ENCODE results near the gene QTRT2.

QTRT2 gene

DNA sequence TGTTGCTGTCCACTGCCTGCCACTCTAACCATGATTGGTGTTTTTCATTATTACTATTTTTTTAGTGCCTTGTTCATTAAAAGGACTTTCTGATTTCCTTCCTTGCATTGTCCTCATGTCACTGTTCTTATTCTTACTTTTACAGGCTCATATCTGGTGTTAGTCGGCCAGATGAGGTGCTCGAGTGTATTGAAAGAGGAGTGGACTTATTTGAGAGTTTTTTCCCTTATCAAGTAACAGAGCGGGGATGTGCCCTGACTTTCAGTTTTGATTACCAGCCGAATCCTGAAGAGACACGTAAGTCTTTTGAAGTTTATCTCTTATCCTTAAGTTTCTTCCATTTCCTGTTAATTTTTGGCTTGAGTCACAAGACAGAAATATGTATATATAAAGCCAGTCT is 23.2 kb downstream of the QTRT2 start:
- no peak for DNase-seq (ENCODE audit: low read depth)

DNA sequence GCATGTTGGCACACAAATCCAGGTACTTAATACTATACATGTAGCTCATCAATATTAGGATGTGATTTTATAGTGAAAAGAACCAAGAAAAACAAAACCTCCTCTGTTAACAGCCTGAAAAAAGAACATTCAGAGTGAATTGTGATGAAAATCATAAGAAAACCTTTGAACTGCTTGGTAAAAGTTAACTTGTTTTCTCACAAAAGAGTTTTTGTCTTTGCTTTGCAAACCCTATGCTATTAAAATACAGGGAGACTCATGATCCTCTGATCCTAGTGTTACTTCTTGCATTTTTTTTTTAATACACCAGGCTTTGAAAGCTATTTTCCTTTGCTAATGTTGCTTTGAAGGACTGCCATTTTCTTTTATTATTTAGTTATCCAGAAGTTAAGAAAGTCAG is 23.7 kb downstream of the QTRT2 start:
- DNase-seq (ENCODE audit: low read depth) = no peak

DNA sequence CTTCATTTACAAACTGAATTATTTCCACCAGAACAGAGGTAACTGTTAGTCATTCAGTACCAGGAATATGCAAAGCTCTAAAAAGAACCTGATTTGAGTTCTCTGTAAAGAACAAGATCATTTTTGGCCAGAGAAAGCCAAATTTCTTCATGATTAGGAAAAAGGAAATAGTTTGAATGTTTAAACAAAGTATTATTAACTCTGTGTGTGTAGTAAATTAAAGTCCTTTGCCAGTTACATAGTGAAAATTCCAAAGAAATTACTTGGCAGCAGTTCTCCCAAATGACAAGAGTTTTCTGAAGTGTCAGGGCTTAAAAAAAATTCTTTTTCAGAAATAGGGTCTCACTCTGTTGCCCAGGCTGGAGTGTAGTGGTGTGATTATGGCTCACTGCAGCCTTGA is 24.5 kb downstream of the QTRT2 start:
- DNase-seq (ENCODE audit: low read depth) = no peak

DNA sequence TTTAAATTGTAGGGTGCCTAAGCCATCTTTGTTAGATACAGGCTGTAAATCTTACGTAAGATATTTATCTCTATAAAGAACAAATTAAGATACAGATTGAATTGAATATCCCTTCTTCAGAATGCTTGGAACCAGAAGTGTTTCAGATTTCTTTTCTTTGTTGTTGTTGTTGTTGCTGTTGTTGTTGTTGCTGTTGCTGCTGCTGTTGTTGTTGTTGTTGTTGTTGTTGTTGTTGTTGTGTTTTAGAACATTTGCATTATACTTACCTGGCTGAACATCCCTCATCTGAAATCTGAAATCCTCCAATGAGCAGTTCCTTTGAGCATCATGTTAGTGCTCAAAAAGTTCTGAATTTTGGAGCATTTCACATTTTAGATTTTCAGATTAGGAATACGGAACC is 26.6 kb downstream of the QTRT2 start:
- DNase-seq (ENCODE audit: low read depth) = no peak

DNA sequence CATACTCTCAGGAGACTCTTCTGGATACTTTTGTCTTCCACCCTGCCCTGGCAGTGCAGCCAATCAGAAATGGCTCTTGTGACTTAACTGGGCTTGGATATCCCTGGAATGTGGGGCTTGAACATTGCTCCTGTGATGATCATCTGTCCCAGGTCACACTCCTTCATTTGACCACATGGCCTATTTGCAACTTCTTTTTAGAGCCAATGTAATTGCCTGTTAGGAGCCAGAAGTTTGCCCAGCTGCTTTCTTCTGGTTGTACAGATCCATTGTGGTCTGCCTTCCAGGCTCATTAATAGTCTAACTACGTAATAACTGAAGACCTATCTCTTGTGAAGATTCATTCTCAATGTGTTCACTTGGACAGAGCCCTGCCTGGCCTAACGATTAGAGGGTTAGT is 29.8 kb downstream of the QTRT2 start:
- DNase-seq (ENCODE audit: low read depth) = no peak

DNA sequence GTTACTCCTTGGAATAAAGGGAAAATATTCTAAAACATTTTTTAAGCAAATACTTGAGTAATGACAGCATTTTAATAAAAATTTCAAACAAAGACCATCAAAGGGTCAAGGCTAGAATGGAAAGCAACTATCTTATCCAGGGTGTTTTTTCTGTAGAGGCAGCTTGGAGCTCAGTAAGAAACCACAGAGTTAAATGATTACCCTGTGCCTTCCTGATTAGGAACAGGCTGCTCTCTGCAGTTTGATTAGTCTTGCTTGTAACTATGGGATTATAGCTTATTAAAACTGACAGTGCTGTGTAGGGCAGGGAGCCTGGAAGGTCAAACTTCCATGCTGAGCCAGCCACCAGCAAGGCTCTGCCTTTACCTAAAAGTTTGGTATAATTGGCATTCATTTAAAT is 33.1 kb downstream of the QTRT2 start:
- DNase-seq (ENCODE audit: low read depth) = no peak

DNA sequence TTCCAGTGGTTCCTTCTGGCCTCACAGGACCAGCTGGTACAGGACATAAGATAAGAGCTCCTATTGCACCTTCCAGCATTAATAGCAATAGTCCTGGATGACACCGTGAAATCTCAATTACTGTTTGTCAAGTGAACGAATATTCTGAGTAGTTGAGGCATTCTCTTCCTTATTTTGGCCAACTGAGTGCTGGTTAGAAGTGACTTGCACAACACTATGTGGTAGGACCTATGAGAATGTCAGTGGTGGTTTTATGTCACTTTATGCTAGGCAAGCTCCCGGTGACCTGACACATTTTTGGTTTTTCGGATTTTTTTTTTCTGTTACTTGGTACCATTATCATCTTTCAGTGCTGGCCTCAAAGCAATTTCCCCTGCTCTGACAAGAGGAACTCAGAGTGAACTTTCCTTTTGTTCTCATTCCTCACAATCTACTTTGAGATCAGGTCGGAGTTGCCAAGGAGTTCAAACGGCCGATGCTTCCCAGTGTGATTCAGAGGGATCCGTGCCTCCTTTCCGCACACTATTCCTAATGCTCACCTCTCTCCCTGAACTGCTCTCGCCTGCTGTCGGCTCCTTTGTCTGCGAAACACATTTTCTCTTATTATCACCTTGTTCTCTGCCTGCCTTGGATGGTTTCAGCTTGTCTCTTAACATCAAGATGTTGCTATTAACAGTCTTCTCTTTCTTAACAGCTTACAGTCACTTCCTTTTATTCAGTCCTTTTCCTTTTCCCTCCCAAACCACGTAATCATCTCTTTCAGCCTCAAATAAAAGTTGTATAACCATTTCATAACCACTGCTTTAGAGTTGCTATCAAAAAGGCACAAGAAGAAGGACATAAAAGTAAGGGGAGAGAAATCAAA is 35.8 kb downstream of the QTRT2 start:
- no peak for DNase-seq (ENCODE audit: low read depth)

DNA sequence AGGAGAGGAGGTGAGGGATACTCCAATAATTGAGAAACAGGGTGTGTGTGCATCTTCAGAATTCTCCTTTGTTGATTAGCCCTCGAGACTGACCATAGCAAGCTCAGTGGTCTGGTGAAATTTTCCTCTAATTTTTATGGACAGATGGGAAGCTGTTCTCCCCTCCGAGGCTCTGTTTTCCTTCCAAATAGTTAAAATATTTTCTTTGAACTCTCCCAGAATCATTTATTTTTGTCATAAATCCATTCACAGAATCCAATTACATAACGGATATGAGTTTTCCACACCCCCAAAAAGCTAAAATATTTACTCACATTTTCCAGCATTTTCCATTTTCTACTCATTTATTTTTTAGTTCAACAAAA is 36.5 kb downstream of the QTRT2 start:
- no peak for DNase-seq (ENCODE audit: low read depth)

DNA sequence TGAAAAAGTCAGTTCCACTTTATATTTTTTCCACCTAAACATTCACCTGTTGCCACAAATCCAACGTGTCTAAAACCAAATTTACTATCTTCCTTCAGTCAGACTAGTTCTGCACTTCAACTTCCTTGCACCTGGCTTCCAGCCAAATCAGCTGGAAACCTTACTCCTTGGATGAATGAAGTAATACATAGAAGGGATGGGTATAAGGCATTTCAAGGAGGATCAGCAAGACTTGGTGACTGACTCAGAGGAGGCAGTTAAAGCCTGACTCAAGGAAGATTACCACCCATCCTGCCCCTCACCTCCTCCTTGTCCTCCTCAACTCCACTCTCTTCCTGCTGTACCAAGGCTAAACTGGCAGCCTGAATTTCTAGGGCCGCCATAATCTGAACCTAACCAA is 37.1 kb downstream of the QTRT2 start:
- no peak for DNase-seq (ENCODE audit: low read depth)

DNA sequence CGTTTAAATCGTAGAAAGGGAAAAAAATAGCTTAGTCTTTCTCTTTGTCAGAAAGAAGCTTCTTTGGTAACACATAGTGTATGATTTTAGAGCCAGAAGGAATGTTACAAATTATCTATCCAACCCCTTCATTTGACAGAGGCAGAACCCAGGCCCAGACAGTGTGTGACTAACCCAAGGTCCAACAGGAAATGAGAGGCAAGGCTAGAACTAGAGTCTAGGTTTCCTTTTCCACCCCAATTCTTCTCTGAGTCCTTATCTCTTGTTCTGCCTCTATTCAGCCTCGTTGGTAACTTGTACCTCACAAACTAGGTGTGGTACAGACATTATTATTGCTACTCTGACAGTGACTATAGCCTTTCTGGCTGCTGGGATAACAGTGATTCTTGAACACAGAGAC is 39.3 kb downstream of the QTRT2 start:
- no peak for DNase-seq (ENCODE audit: low read depth)

DNA sequence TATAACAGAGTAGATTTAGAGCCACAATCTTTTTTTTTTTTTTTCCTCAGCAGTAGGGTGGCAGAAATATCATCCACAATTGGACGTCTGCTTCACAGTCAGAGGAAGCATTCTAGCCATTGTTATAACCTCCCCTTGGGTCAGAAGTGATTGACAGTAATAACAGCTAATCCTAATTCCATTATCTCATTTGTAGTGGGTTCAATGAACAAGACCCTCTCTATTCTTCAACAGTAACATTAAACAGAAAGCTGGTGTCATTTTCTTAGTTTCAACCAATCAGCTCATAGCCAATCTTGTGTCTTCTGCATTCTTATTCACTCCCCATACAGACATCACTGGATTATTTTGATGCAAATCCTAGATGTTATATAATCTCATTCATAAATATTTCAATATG is 44.6 kb downstream of the QTRT2 start:
- DNase-seq (ENCODE audit: low read depth) = no peak

DNA sequence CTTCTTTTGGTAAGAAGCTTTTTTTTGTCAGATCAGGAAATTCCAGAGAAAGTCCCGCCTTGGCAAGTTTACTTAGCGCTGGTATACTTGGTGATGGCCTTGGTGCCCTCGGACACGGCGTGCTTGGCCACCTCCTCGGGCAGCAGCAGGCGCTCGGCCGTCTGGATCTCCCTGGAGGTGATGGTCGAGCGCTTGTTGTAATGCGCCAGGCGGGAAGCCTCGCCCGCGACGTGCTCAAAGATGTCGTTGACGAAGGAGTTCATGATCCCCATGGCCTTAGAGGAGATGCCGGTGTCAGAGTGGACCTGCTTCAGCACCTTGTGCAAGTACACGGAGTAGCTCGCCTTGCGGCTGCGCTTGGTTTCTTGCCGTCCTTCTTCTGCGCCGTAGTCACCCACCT is 46.6 kb downstream of the QTRT2 start:
- no peak for DNase-seq (ENCODE audit: low read depth)

DNA sequence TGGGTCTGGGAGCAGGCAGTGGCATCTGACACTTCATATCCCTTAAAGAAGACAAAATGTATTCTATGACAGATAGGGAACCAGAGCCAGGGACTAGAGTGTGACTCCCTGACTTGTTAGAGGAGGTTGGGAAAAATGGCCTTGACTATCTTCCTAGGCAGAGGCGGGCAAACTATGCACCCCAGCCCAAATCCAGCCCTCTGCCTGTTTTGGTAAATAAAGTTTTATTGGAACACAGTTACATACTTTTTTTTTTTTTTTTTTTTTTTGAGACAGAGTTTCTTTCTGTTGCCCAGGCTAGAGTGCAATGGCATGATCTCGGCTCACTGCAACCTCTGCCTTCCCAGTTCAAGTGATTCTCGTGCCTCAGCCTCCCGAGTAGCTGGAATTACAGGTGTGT is 47.3 kb downstream of the QTRT2 start:
- no peak for DNase-seq (ENCODE audit: low read depth)

DNA sequence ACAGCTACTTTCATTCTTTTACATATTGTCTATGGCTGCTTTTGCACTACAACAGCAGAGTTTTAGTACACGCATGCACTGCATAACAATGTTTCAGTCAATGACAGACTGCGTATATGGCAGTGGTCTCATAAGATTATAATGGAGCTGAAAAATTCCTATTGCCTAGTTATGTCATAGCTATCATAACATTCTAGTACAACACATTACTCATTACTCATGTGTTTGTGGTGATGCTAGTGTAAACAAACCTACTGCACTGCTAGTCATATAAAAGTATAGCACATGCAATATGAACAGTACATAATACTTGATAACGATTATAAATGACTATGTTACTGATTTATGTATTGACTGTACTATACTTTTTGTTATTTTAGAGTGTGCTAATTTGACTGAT is 47.9 kb downstream of the QTRT2 start:
- no peak for DNase-seq (ENCODE audit: low read depth)

DNA sequence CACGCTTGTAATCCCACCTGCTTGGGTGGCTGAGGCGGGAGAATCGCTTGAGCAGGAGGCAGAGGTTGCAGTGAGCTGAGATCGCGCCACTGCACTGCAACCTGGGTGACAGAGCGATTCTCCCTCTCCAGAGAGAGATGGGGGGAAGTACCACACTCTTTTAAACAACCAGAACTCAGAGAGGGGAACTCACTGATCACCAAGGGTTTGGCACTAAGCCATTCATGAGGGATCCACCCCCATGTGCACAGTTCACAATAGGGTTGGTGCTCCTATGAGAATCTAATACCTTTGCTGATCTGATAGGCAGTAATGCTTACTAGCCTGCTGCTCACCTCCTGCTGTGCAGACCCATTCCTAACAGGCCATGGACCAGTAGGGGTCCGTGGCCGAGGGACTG is 51.6 kb downstream of the QTRT2 start:
- no peak for DNase-seq (ENCODE audit: low read depth)

DNA sequence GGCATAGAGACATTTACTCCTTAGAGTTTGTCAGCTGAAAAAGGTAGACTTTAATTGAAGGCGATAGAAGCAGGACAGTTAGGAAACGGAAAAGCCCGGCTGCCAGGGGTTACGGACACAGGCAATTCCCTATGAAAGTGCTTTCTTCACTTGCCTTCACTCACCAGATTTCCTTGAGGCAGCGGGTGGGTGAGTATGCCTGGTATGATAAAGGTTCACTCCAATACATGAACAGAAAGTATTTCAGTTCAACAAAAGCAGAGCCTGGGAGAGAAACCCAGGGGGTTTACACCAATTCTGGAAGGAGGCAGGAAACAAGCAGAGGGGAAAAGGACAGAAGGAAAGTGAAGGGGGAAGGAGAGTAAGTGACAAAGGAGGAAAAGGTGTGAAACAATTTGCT is 53.9 kb downstream of the QTRT2 start:
- DNase-seq (ENCODE audit: low read depth) = no peak

DNA sequence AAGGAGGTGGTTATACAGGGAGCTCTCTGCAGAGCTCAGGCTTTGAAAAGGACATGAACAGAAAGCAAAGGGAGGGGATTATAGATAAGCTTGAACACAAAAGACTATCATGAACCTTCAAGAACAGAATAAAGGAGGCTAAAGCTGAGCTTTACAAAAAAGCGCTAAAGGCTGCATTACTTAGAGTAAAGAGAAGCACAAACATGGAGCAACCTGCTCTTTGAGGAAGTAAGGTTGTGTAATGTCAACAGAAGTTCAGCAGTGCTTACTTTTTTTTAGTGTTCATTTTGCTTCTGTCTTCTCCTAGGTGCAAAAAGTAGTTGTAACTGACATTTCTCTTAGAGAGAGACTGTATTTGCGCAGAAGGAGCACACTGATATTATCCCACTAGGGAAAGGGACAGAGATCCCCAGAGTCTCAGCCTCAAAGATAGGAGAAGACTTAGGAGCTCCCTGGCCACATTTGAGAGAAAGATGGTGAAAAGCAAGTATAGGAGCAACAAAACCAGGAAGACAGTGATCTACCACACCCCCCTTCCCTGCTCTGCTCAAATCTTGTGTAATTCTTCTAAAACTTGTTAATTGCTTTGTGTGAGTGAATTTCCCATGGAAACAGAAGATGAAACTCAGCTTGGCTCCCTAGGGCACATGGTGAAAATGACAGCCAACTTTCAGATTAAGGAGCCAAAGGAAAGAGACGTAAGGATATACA is 54.7 kb downstream of the QTRT2 start:
- no peak for DNase-seq (ENCODE audit: low read depth)

DNA sequence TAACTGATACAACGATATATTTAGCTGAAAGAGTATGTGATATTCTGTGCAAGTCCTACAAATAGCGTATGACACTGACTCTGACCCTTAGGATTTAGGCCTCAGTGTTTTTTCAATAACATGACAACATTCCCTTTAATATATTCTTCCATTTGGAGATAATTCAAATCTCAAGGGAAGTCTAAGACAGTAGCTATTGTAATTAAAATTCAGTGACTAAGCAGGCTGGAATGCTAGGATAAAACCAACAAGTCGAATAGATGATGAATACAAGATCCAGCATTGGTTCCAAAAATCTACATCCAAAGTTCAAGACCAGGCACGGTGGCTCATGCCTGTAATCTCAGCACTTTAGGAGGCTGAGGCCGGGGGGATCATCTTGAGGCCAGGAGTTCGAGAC is 56.2 kb downstream of the QTRT2 start:
- DNase-seq (ENCODE audit: low read depth) = no peak

DNA sequence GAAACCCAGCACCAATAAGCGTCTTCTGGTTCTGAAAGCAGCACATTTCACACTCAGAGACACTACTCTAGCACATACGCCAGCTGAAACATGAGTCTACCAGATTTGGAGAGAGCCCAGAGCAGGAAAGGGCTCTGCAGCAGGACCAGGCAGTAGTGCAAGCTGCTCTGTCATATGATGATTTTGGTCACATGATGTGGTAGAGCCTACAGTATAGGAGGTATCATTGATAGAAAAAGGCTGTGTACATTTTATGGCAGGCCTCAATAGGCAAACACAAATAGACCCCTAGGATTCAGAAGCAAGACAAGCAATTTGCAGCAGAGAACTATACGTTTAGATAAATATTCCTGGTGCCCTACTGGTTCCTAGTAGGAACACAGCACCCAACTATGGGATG is 58.2 kb downstream of the QTRT2 start:
- no peak for DNase-seq (ENCODE audit: low read depth)

DNA sequence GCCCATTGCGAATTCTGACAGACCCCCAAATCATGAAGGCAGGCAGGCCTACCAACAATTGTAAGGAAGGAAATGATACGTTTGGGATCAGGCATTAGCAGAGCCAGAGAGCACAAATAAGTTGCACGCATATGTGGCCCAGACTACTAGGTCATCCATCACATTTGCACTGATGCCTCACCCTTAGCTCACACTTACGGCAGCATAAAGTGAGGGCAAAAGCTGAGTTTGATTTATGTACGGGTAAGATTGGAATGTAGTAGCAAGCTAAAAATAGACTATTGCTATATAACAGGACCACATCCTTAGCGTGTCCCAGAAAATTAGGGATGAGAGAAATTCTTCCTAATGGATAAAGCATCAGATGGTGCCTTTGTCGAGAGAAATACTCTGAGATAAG is 58.6 kb downstream of the QTRT2 start:
- DNase-seq (ENCODE audit: low read depth) = no peak

DNA sequence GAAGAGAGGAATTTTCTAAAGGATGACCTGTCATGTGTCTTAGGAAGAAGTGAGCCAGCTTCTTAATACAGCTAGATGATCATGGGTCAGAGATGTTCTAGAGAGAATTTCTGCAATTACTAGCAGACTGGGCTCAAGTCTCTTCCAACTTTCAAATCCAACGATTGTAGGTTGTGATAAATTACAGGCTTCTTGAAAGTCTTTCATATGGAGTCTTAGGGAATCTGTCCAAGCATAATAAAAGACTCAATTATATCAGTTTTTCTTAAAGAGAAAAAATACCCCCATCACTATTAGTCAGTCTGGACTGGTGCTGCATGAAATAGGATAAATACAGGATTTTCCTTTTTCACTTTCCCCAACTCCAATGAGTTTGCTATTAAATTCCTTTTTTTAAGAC is 63.2 kb downstream of the QTRT2 start:
- DNase-seq (ENCODE audit: low read depth) = no peak

DNA sequence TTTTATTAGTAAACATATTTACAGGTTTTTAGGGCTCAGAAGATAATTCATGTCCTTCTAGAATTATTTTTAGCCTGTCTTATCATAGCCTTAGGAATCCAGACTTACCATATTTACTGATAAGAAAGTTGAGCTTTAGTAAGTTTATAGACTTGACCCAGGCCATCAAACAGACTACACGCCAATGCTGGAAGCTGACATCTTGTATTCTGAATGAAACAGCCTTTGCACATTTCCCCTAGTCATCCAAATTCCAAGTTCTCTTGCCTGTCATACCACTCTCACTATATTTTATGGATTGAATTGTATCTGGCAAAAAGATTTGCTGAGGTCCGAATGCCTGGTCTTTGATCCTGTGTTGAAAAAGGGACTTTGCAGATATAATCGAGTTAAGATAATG is 63.7 kb downstream of the QTRT2 start:
- DNase-seq (ENCODE audit: low read depth) = no peak

DNA sequence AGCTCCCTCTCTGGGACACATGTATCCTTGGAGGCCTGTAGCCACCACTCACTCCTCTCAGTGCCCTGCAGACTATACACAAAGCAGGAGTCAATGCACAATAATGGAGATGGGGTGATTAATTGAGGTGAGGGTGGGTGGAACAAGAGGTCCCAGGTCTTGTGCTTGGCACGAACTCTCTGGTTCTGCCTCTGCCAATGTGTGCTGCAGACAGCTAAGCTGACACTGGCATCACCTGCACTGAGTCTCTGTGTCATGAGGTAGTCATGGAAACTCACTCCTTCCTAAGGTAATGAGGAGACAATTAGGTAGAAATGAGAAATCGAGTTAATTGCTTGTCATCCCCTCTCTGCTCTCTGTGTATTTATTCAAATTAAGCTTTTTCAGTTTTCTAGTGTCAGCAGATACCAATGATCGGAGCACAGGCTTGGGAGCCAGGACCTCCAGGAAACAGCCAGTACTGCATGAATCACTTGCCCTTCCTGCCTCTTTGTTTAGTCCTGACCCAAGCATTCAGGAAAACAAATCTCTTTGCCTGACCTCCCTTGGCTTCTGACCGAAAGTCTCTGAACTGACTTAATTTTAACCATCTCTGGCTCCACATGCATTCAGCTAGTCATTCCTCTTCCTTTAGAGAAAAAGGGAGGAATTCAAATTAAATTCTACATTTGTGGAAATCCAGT is 65.6 kb downstream of the QTRT2 start:
- DNase-seq (ENCODE audit: low read depth) = no peak

Data from activated T-helper 1 cell treated with Interleukin-2 at 50 U/mL for 16 hours (primary cell).